HL-60 (cell line): ENCODE results near the gene OR4S2.

ENCODE experiments used
- DNase-seq, 2 experiments: peaks; one replicate each; pipeline ENCODE4 v3.0.0-alpha.2; 2010 to 2020; ENCODE audit warnings: low read depth in 1 of 2, low spot score in 1 of 2
- H3K27ac ChIP-seq: fragments of 250-450 bp; sonication (Bioruptor Pico); replicated peaks from 2 replicates; pipeline ENCODE4 v1.5.1; 2020; ENCODE audit warnings: mild to moderate bottlenecking, moderate library complexity
- H3K27me3 ChIP-seq: fragments of 250-450 bp; sonication (Bioruptor Pico); 2 replicates; pipeline ENCODE4 v1.5.1; 2021; ENCODE audit warnings: mild to moderate bottlenecking, moderate library complexity; ENCODE audit not compliant: insufficient read depth, poor library complexity, severe bottlenecking
- H3K4me3 ChIP-seq: replicated peaks from 2 replicates; pipeline ENCODE4 v1.5.1; 2011; ENCODE audit warnings: mild to moderate bottlenecking, control low read depth, low read length; ENCODE audit not compliant: insufficient read depth
- CTCF ChIP-seq: IDR thresholded peaks from one replicate; pipeline ENCODE4 v1.5.1; 2011; ENCODE audit warnings: low read length, control low read depth, inconsistent platforms; ENCODE audit not compliant: insufficient read depth
- GABPA ChIP-seq: IDR thresholded peaks from 2 replicates; pipeline ENCODE4 v1.6.1; 2012; ENCODE audit warnings: low read depth
- POLR2AphosphoS5 ChIP-seq: IDR thresholded peaks from 2 replicates; pipeline ENCODE4 v1.6.1; 2012; ENCODE audit warnings: low read depth
- SPI1 ChIP-seq: IDR thresholded peaks from 2 replicates; pipeline ENCODE4 v1.6.1; 2012; ENCODE audit warnings: low read depth, mild to moderate bottlenecking, borderline replicate concordance
- TF ChIP-seq, protein P1 (sequence below): IDR thresholded peaks from 2 replicates; pipeline ENCODE4 v1.6.1; 2012; ENCODE audit warnings: low read depth; ENCODE audit not compliant: insufficient replicate concordance

The OR4S2 gene

DNA sequence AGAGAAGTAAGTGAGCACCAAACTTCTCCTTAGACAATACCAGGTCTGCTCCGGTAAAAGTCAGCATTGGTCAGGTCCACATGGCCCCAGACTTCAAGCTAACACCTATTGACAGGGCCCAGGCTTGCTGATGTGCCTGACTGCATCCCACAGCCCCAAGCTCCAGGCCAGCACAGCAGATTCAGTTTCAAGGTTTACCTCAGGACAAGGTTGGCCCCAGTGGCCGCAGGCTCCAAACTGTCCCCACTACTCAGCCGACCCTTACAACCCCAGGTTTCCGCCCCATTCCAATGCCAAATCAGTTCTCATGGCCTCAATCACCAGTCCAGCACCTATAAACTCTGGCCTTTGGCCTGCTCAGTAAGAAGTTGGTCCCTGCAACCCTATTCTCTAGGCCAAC is 53.3 kb downstream of the OR4S2 start:
- DNase-seq = no peak
- no peaks in the 10 kb centered on the region for H3K27me3 ChIP-seq
- no peak overlapping the region for H3K27ac ChIP-seq
- TF ChIP-seq, protein P1, sequence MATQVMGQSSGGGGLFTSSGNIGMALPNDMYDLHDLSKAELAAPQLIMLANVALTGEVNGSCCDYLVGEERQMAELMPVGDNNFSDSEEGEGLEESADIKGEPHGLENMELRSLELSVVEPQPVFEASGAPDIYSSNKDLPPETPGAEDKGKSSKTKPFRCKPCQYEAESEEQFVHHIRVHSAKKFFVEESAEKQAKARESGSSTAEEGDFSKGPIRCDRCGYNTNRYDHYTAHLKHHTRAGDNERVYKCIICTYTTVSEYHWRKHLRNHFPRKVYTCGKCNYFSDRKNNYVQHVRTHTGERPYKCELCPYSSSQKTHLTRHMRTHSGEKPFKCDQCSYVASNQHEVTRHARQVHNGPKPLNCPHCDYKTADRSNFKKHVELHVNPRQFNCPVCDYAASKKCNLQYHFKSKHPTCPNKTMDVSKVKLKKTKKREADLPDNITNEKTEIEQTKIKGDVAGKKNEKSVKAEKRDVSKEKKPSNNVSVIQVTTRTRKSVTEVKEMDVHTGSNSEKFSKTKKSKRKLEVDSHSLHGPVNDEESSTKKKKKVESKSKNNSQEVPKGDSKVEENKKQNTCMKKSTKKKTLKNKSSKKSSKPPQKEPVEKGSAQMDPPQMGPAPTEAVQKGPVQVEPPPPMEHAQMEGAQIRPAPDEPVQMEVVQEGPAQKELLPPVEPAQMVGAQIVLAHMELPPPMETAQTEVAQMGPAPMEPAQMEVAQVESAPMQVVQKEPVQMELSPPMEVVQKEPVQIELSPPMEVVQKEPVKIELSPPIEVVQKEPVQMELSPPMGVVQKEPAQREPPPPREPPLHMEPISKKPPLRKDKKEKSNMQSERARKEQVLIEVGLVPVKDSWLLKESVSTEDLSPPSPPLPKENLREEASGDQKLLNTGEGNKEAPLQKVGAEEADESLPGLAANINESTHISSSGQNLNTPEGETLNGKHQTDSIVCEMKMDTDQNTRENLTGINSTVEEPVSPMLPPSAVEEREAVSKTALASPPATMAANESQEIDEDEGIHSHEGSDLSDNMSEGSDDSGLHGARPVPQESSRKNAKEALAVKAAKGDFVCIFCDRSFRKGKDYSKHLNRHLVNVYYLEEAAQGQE = no peak
- TF ChIP-seq GABPA = no peak
- no peak for TF ChIP-seq POLR2AphosphoS5
- TF ChIP-seq CTCF = no peak
- no peak for TF ChIP-seq SPI1
- H3K4me3 ChIP-seq = no peak overlapping the region
